EL (cell line): ENCODE measurements around the gene SH2D1B.

Experiments
- DNase-seq: peaks from one replicate; pipeline ENCODE4 v3.0.0-alpha.2; 2016

The SH2D1B gene

GRCh38 chr1:162380061-162380846 lies 31.7 kb downstream of the SH2D1B start:
- DNase-seq = no peak

GRCh38 chr1:162376691-162377090 lies 35.2 kb downstream of the SH2D1B start, which contains the start of gene SPATA46:
Gene SPATA46 (minus strand): TSS chr1:162376854. CDS start chr1:162376790, 64 bp downstream.
- DNase-seq = no peak

DNA sequence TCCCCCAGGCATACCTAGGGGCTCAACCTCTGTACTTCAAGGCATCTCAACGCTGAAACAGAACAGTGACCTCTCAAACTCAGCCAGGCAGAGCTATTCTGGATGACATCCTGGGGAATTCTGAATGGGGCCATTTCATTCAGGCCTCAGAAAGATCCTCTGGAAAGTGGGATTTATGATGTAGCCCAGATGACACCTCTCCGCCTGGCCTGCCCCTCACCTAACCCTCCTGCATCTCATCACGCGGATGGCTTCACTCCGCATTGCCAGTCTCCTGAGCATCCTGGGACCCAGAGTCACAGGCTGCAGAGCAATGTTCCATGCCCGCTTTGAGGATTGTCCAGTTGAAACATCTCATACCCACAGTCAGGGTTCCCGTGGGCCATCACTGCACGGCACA lies 36.5 kb downstream of the SH2D1B start:
- DNase-seq = no peak

- no peak for DNase-seq
Observed at GRCh38 chr1:162374406-162374805, 37.5 kb downstream of the SH2D1B start.

DNA sequence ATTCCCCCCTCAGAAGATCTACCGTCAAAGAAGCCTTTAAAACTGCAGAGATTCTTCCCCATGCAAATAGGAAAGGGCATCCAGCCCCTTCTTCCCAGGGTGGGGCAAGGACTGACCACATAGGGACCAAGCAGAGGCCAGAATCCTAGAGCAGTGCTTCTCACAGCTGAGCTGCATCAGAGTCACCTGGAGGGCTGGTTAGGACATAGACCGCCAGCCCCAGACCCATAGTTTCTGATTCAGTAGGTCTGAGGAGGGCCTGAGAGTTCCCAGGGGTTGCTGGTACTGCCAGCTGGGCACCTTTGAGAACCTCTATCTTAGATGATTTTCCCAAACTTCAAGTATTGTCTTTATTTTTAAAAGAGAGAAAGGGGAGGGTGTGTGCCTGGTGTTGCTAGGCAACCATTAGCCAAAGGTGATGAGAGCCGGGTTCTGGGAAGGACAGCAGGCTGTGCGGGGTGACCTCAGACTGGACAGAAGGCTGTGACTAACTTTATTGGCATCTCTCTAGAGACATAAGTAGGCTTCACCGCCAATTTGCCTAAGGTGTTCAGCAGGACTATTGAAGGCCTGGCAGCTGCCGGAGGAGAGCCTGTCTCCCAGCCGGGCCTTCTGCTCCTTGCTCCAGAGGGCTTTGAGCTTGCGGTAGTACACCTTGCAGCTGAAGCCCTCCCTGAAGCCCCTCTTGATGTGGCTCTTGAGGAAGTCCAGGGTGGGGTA lies 38.2 kb downstream of the SH2D1B start:
- peak; percentile 80 for DNase-seq

DNA sequence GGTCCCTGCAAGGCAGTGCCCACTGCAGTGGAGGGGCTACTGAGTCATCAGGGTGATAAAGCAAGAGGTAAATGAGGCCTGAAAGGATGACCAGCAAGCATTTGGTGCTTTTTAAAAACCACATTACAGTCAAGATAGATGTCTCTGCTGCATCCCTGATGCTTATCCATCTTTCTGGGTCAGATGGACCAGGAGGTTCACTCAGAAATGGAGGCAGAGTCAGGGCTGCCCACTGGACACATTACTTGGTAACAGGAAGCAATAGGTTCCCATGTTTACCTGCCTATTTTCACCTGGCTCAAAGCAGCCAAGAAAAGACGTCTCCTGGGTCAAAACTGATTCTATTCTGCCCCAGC lies 38.9 kb downstream of the SH2D1B start:
- DNase-seq = no peak

DNA sequence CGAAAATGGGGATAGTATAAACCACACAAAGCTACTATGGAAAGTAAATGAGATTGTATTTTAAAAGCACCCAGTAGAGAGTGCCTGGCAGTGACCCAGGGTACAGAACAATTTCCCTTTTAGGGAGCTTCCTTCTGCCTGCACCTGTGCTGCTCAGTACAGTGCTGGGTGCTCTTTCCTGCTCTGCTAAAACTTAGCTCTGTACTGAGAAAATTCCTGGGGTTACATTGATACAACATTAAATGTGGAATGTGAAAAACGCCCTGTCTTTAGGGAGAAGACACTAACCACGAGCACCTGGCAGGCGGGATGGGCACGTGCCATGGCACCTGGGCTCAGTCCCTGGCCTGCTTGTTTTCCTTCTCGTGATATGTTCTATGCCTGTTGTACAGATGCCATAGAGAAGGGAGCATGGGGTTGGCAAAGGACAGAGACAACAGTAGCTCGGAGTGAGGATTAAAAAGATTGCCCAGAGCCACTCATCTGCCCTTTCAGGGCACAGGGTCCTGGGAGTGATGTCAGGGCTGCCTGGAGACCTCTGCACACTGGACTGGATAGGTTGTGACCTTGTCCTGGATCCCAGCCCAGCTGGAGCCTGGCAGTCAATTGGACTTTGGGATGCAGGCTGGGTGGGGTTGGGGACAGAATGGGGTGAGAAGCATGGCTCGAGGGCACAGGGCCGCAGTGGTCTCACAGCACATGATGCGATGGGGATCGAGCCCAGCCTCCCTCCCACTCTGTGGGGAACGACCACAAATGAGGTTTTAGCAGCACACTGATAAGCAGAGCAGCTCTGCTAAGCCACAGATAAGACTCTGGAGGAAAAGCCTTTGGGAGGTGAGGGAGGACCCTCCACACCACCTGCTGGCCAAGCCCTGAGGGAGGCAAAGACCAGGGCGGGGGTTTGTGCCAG lies 39.5 kb downstream of the SH2D1B start:
- no peak for DNase-seq

DNA sequence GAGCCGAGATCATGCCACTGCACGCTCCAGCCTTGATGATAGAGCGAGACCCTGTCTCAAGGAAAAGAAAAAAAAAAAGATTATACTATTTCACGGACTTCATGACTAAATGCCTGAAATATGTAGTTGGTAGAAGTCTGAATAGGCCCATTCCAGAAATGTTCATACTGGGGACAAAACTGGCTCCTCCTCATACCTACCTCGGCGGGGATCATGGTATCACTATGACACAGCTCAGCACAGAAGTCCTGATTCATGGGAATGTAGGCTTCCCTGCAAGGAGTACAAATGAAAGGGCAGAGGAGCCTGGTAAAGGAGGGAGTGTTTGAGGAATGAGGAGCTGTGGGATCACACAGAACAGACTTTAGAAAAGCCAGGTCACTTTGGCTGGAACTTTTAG lies 40.3 kb downstream of the SH2D1B start:
- DNase-seq = peak; percentile 70

DNA sequence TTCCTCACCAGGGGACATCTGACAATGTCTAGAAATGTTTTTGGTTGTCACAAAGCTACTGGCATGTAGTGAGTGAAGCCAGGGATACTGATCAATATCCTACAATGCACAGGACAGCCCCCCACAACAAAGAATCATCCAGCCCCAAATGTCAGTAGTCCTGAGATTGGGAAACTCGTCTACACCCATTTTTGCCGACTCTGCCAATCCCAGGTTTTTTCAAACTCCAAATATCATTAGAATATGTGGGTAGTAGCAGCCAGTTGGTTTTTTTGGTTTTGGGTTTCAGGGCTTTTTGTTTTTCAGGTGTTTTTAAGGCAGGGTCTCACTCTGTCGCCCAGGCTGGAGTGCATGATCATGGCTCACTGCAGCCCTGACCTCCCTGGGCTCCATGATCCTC lies 41.2 kb downstream of the SH2D1B start:
- no peak for DNase-seq

GRCh38 chr1:162370161-162370560 lies 41.8 kb downstream of the SH2D1B start:
- DNase-seq = no peak

- no peak for DNase-seq
Observed at GRCh38 chr1:162369571-162369970, 42.4 kb downstream of the SH2D1B start.

DNA sequence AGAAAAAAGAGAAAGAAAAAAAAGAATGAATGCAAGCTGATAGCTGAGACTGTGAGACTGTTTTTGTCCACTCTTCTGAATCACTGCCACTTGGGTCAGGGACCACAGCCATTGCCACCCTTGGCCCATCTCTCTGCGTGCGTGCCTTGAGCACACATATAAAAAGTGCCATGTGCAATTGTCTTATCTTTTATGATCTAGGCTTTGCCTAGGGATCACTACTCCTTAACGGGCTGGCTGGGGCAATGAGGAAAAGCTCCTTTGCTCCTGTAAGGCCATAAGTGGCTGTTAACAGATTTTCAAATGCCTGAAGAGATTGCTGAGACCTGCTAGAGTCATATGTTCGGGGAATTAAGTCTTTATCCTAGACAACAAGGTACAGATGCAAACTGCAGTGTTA lies 43.5 kb downstream of the SH2D1B start:
- no peak for DNase-seq

DNA sequence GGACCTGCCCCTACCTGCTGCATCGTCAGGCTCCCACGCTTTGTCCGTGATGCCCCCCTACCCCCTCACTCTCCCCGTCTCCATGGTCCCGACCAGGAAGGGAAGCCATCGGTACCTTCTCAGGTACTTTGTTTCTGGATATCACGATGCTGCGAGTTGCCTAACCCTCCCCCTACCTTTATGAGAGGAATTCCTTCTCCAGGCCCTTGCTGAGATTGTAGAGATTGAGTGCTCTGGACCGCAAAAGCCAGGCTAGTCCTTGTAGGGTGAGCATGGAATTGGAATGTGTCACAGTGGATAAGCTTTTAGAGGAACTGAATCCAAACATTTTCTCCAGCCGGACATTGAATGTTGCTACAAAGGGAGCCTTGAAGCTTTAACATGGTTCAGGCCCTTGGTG lies 44.2 kb downstream of the SH2D1B start:
- no peak for DNase-seq

- peak; percentile 63 for DNase-seq
Observed at GRCh38 chr1:162367073-162367472, 44.9 kb downstream of the SH2D1B start.

GRCh38 chr1:162366671-162367070 lies 45.3 kb downstream of the SH2D1B start:
- peak; percentile 37 for DNase-seq

- no peak for DNase-seq
Observed at GRCh38 chr1:162366149-162366548, 45.8 kb downstream of the SH2D1B start.

GRCh38 chr1:162365284-162366020 lies 46.5 kb downstream of the SH2D1B start:
- no peak for DNase-seq

DNA sequence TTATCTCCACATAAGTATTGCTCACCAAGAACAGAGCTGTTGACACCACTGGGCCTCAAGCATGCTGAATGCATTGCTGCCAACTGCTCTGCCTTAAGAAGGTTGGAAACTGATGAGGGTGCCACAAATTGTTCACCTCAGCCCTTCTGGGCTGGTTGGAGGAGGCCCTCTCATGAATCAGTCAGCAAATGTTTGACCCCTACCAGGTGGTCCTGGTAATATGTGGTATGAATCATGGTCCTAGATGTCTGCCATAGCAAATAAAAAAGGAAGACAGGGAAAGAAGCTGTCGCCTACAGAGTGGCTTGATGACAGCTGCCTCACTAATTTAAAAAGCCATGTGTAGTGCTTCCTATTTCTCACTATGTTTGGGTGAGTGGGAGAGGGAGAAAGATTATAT lies 47.4 kb downstream of the SH2D1B start:
- no peak for DNase-seq

DNA sequence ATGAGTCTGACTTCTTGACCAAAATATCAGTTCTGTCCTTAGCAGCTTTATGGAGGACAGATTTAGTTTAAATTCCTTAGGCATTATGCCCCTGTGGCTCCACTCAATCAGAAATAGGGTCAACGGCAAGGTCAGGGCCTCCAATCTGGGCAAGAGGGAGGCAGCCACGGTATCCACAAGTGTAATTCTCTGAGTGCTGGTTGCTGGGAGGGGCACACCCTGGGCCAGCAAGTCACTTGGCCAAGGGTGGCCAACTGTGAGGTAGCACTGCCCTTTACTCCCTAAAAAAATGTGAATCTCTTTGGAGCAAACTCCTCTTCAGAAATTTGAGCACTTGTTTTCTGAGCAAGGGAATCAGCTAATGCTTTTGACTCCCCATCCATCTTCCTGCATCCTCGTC lies 48.1 kb downstream of the SH2D1B start:
- no peak for DNase-seq

GRCh38 chr1:162361349-162361748 lies 50.6 kb downstream of the SH2D1B start:
- DNase-seq = no peak

GRCh38 chr1:162360874-162361260 lies 51.1 kb downstream of the SH2D1B start:
- no peak for DNase-seq

- no peak for DNase-seq
Observed at GRCh38 chr1:162360237-162360873, 51.6 kb downstream of the SH2D1B start.
